ENCODE results near the gene GAP43.

Gene GAP43

DNA sequence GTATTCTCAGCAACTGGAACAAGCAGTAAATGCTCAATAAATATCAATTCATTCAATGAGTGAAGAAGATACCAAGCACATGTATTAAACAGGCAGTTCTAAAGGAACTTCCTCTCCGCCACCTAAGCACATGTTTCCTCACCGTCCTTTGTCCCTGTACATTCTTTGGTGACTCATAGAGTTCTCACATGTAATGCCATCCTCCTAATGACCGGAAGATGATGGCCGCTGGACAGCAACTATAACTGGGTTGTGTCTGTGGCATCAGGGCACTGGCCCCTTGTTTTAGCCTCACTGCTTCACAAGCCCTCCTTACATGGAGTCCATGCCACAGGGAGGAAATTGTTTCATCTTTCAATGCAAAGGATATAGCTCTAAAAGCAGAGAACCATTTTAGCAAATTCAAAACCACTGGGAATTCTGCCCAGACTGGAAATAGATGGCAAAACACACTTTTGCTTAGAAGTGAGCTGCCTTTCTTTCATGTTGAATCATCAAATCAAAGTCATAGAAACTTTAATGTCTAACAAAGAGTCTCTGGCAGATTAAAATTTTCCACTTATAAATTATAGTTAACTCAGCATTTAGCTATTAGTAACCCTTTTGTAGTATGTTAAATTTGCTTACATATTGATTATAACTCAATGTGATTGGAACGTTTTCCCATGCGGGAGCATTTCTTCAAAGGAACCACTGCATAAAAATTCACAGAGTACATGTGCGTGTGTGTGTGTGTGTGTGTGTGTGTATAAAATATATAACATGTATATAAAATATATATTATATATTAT, 74.1 kb downstream of the GAP43 start:
- ATAC-seq, result no peak

GRCh38 chr3:115698851-115699591, 75.7 kb downstream of the GAP43 start:
- ATAC-seq (peak; percentile 37), DNase-seq (no peak)
- H3K9me3 Mint-ChIP-seq, result no peaks in the 10 kb centered on the region
- H3K27ac Mint-ChIP-seq, result no peak overlapping the region
- H3K4me3 Mint-ChIP-seq, result no peak overlapping the region
- H3K4me1 Mint-ChIP-seq, result no peaks in the 10 kb centered on the region
- H3K27me3 Mint-ChIP-seq, result peaks cover 14% of the 10 kb centered on the region

More for the DNA sequence above, 74.1 kb downstream of the GAP43 start:
- Mint-ChIP-seq H3K27me3 (peaks cover 14% of the 10 kb centered on the region), H3K4me1 (no peaks in the 10 kb centered on the region), H3K4me3 (no peak overlapping the region), H3K9me3 (no peaks in the 10 kb centered on the region), H3K27ac (no peak overlapping the region)
- no peak for DNase-seq

DNA sequence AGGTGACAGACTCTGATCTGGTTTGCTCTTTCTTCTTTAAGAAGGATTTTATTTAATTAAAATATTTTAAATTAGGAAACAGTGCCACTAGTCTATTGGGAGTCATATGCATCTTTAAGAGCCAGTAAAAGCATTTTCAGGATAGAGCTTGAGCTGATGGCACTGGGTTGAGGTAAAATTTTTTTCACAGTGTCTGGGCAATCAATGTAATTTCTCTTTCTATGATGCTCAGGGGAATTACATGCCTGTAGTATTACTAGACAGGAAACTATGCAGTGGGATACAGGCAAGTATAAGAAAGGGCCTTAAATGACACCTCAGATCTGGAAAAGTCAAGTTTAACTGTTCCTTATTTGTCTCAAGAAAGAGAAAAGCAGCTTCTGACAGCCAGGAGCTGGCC, 76.4 kb downstream of the GAP43 start:
- H3K27me3 Mint-ChIP-seq, result peaks cover 14% of the 10 kb centered on the region
- ATAC-seq (no peak), DNase-seq (no peak)
- no peaks in the 10 kb centered on the region for H3K4me1 Mint-ChIP-seq
- no peak overlapping the region for H3K4me3 Mint-ChIP-seq
- H3K9me3 Mint-ChIP-seq, result no peaks in the 10 kb centered on the region
- no peak overlapping the region for H3K27ac Mint-ChIP-seq

- no peaks in the 10 kb centered on the region for H3K4me1 Mint-ChIP-seq
- H3K27me3 Mint-ChIP-seq, result no peaks in the 10 kb centered on the region
- DNase-seq (no peak), ATAC-seq (no peak)
- no peak overlapping the region for H3K4me3 Mint-ChIP-seq
- H3K27ac Mint-ChIP-seq, result no peak overlapping the region
- no peaks in the 10 kb centered on the region for H3K9me3 Mint-ChIP-seq
Observed at GRCh38 chr3:115702598-115702997, 79.3 kb downstream of the GAP43 start.

GRCh38 chr3:115704661-115705338, 81.5 kb downstream of the GAP43 start:
- H3K4me3 Mint-ChIP-seq, result no peak overlapping the region
- no peaks in the 10 kb centered on the region for H3K4me1 Mint-ChIP-seq
- no peaks in the 10 kb centered on the region for H3K9me3 Mint-ChIP-seq
- peaks cover 10% of the 10 kb centered on the region for H3K27me3 Mint-ChIP-seq
- no peak overlapping the region for H3K27ac Mint-ChIP-seq
- ATAC-seq, result no peak
- no peak for DNase-seq

DNA sequence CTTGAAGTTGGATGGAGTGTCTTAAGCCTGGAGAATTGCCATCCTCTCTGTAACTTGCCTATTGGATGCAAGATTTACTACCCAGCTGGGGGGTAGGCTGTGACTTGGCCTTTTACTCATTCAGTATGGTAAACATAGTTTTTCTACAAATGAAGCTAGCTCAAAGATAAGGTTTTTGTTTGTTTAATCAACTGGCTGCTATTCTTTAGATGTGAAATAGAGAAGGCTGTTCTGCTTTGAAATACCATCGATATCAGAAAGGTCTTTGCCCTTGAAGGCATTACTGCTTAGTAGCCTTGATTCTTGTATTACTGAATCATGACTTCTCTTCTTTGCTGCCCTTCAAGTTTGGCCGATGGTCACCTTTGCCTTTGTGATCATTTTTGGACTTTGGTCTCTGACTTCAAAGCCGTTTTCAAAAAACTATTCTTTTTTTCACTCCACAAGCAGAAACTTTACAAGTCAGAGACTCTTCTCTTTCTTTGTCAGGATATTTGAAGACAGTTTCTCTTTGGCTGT, 83.1 kb downstream of the GAP43 start:
- Mint-ChIP-seq H3K27me3 (peaks cover 15% of the 10 kb centered on the region), H3K9me3 (no peaks in the 10 kb centered on the region), H3K4me3 (no peak overlapping the region), H3K4me1 (no peaks in the 10 kb centered on the region), H3K27ac (no peak overlapping the region)
- DNase-seq (no peak), ATAC-seq (no peak)

GRCh38 chr3:115708540-115708939, 85.2 kb downstream of the GAP43 start:
- ATAC-seq (no peak), DNase-seq (no peak)
- Mint-ChIP-seq H3K27ac (peak overlapping the region in 1 of 2 donors; percentile 60), H3K27me3 (peaks cover 18% of the 10 kb centered on the region), H3K4me1 (no peaks in the 10 kb centered on the region), H3K4me3 (no peak overlapping the region), H3K9me3 (no peaks in the 10 kb centered on the region)

DNA sequence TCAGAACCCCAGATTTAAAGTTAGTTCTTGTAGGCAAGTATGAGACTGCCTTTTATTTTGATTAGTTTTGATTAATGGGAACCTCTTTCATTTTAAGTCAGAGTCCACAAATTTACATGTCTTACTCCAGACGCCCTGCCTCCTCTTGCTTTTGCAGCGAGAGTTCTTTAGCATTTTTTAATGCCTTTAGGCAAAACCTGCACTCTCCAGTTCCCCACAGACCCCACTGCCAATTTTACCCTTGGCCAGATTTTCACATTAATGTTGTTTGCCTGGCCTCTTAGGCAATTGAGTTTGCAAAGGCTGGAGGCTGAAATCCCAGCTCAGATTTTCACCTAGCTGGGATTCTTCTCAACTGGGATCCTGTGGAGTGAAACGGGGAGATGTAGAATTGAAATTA, 85.8 kb downstream of the GAP43 start:
- no peak overlapping the region for H3K27ac Mint-ChIP-seq
- H3K9me3 Mint-ChIP-seq, result no peaks in the 10 kb centered on the region
- ATAC-seq (no peak), DNase-seq (no peak)
- H3K27me3 Mint-ChIP-seq, result peaks cover 18% of the 10 kb centered on the region
- no peak overlapping the region for H3K4me3 Mint-ChIP-seq
- H3K4me1 Mint-ChIP-seq, result no peaks in the 10 kb centered on the region

- DNase-seq (no peak), ATAC-seq (no peak)
- H3K27me3 Mint-ChIP-seq, result peaks cover 18% of the 10 kb centered on the region
- no peaks in the 10 kb centered on the region for H3K9me3 Mint-ChIP-seq
- no peak overlapping the region for H3K27ac Mint-ChIP-seq
- no peak overlapping the region for H3K4me3 Mint-ChIP-seq
- H3K4me1 Mint-ChIP-seq, result no peaks in the 10 kb centered on the region
Observed at GRCh38 chr3:115709931-115710330, 86.6 kb downstream of the GAP43 start.

GRCh38 chr3:115710799-115711198, 87.5 kb downstream of the GAP43 start:
- Mint-ChIP-seq H3K4me1 (no peaks in the 10 kb centered on the region), H3K4me3 (no peak overlapping the region), H3K27ac (no peak overlapping the region), H3K27me3 (peaks cover 18% of the 10 kb centered on the region), H3K9me3 (no peaks in the 10 kb centered on the region)
- ATAC-seq, result no peak
- DNase-seq, result no peak

DNA sequence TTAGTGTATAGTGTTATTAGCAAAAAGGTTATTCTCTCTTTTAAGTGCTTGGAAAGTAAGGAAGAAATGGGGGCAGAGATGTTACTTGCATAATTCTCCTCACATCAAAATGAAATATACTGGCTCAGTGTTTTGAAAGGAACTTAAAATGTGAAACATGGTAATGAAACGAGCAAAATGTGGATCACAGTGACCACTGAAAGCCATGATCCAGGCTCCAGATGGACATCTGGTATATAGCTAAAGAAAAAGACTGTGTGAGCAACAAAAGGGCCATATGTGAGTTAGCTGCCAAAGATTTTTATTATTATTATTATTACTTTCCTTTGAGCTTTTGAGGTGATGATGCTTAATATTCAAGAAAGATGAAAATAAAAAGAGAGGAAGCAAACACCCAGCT, 89.6 kb downstream of the GAP43 start:
- Mint-ChIP-seq H3K27me3 (peaks cover 21% of the 10 kb centered on the region), H3K9me3 (no peaks in the 10 kb centered on the region)

GRCh38 chr3:115713284-115713683, 90.0 kb downstream of the GAP43 start:
- no peaks in the 10 kb centered on the region for H3K4me1 Mint-ChIP-seq
- H3K27me3 Mint-ChIP-seq, result peaks cover 21% of the 10 kb centered on the region
- DNase-seq (no peak), ATAC-seq (no peak)
- no peak overlapping the region for H3K27ac Mint-ChIP-seq
- H3K4me3 Mint-ChIP-seq, result no peak overlapping the region
- no peaks in the 10 kb centered on the region for H3K9me3 Mint-ChIP-seq

More for the DNA sequence above, 89.6 kb downstream of the GAP43 start:
- ATAC-seq, result no peak
- Mint-ChIP-seq H3K27ac (no peak overlapping the region), H3K4me1 (no peaks in the 10 kb centered on the region), H3K4me3 (no peak overlapping the region)
- DNase-seq, result no peak

GRCh38 chr3:115715241-115715745, 92.0 kb downstream of the GAP43 start:
- H3K4me3 Mint-ChIP-seq, result no peak overlapping the region
- no peak overlapping the region for H3K27ac Mint-ChIP-seq
- peaks cover 19% of the 10 kb centered on the region for H3K27me3 Mint-ChIP-seq
- no peaks in the 10 kb centered on the region for H3K4me1 Mint-ChIP-seq
- no peaks in the 10 kb centered on the region for H3K9me3 Mint-ChIP-seq
- ATAC-seq, result no peak
- DNase-seq, result no peak

DNA sequence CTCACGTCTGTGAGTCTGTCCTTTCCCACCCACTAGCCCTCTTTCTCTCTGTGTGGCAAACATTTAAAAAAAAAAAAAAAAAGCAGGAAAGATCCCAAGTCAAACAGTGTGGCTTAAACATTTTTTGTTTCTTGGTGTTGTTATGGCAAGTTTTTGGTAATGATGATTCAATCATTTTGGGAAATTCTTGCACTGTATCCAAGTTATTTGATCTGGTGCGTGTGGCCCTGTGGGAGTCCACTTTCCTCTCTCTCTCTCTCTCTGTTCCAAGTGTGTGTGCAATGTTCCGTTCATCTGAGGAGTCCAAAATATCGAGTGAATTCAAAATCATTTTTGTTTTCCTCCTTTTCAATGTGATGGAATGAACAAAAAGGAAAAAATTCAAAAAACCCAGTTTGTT, 97.7 kb downstream of the GAP43 start:
- no peak for DNase-seq
- no peak for ATAC-seq
- no peaks in the 10 kb centered on the region for H3K9me3 Mint-ChIP-seq
- H3K27me3 Mint-ChIP-seq, result peaks cover 29% of the 10 kb centered on the region
- no peak overlapping the region for H3K4me3 Mint-ChIP-seq
- no peak overlapping the region for H3K27ac Mint-ChIP-seq
- no peaks in the 10 kb centered on the region for H3K4me1 Mint-ChIP-seq

DNA sequence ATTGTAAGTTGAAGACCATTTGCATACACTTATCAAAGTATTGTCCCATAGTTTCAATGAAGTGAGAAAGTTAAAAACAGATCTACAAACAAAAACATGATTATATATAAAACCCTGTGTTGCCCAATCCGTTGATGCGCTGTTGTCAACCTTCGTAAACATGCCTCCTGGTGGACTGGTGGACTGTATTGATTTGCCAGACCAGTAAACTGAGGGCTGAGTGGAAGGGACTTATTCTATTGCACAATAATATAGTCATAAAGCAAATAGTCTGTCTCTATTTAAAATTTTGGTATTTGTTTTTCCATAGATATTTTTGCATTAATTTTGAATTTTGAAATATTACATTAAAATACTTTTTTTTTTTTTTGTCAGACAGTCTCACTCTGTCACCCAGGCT, 102.5 kb downstream of the GAP43 start:
- Mint-ChIP-seq H3K27ac (no peak overlapping the region), H3K27me3 (peaks cover 19% of the 10 kb centered on the region), H3K4me3 (no peak overlapping the region), H3K4me1 (no peaks in the 10 kb centered on the region), H3K9me3 (no peaks in the 10 kb centered on the region)
- no peak for ATAC-seq
- DNase-seq, result no peak

DNA sequence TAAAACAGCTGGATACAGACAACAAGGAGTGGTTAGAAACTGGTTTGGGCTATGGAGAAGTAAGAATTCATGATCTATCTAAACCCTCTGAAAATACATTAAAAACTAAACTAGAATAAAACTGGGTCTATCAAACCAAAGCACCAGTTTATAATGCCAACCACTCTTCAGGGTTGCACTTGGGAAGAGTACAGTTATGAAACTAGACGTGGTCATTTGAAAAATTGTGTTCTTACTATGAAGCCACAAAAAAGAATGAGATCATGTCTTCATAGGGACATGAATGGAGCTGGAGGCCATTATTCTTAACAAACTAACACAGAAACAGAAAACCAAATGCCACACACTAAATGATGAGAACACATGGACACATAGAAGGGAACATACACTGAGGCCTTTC, 103.8 kb downstream of the GAP43 start:
- peak; percentile 69 for ATAC-seq
- no peak for DNase-seq
- Mint-ChIP-seq H3K27ac (no peak overlapping the region), H3K4me1 (no peaks in the 10 kb centered on the region), H3K4me3 (no peak overlapping the region), H3K27me3 (peaks cover 7% of the 10 kb centered on the region), H3K9me3 (peaks cover 0 to 5% of the 10 kb centered on the region in 2 donors)

Measured in stimulated activated naive CD8-positive, alpha-beta T cell treated with anti-CD3 and anti-CD28 coated beads, Interleukin-15, amount 100 ng/mL, for 72 hours (primary cell).